Measurements from ENCODE around the gene SOX30.

Gene SOX30

DNA sequence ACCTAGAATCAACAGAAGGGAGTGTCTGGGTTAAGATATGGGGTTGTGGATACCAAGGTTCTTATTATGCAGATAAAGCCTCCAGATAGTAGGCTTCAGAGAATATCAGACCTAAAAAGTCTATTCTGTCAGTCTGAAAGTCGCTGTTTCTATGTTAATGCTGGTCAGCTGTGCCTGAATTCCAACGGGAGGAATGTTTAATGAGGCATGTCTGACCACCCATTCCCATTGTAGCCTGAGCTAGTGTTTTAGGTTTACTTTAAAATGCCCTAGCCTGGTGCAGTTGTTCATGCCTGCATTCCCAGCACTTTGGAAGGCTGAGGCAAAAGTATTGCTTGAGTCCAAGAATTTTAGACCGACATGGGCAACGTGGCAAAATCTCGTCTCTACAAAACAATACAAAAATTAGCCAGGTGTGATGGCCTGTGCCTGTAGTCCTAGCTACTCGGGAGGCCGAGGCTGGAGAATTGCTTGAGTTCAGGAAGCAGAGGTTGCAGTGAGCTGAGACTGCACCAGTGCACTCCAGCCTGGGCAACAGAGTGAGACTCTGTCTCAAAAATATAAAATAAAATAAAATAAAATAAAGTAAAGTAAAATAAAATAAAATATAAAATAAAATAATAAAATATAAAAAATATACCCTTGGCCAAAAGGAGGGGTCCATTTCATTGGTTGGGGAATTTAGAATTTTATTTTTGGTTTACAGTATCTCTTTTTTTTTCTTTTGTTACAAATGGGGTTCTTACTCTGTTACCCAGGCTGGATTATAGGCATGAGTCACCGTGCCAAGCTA lies 7.8 kb upstream of the SOX30 start:
- no peak for DNase-seq (ENCODE audit: low spot score)
- no peak for TF ChIP-seq CTCF (conservative IDR thresholded peaks at IDR 0.05; ENCODE audit: low read depth)
- POLR2A ChIA-PET (ENCODE audit: low non-redundant PET) = no interaction called here
- CTCF ChIA-PET = no interaction called here
- no peak overlapping the region for H3K27ac ChIP-seq

- TF ChIP-seq CTCF (conservative IDR thresholded peaks at IDR 0.05; ENCODE audit: low read depth) = no peak
- ChIA-PET CTCF (no interaction called here), POLR2A (ENCODE audit: low non-redundant PET) (no interaction called here)
- no peak overlapping the region for H3K27ac ChIP-seq
- DNase-seq (ENCODE audit: low spot score) = no peak
Observed at GRCh38 chr5:157658893-157659292, 6.7 kb upstream of the SOX30 start.

DNA sequence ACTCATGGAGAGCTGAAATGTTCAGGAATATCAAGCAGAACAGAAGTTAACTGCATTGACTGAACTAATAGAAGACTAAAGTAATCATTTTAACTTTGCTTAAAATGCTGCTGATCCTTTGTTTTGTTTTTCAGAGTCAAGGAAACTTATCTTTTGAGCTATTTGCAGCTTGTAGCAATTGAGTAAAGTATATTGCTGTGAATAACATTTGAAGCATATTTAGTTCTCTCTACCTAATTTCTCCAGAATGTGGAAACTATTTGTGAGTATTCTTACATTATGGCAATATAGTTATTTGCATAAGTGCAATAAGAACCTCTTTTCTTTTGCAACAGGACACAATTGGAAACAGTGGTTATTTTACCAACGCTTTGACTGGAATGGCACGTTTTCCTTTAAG lies 5.3 kb upstream of the SOX30 start:
- TF ChIP-seq CTCF (conservative IDR thresholded peaks at IDR 0.05; ENCODE audit: low read depth) = no peak
- ChIA-PET CTCF (no interaction called here), POLR2A (ENCODE audit: low non-redundant PET) (no interaction called here)
- no peak for DNase-seq (ENCODE audit: low spot score)
- H3K27ac ChIP-seq = no peak overlapping the region

- POLR2A ChIA-PET (ENCODE audit: low non-redundant PET) = no interaction called here
- H3K27ac ChIP-seq = no peak overlapping the region
- CTCF ChIA-PET = interaction anchor here (1.0 kb wide), 1 partner anchor 130 kb away, joined by 3 read pairs; no protein-coding TSS in a partner anchor
- TF ChIP-seq CTCF (conservative IDR thresholded peaks at IDR 0.05; ENCODE audit: low read depth) = no peak
- no peak for DNase-seq (ENCODE audit: low spot score)
Observed at GRCh38 chr5:157651623-157652376, 438 bp downstream of the SOX30 start.

GRCh38 chr5:157650991-157651611 lies 1.1 kb downstream of the SOX30 start:
- POLR2A ChIA-PET (ENCODE audit: low non-redundant PET) = no interaction called here
- CTCF ChIA-PET = interaction anchor here (1.0 kb wide), 1 partner anchor 129 kb away, joined by 3 read pairs; no protein-coding TSS in a partner anchor
- no peak for TF ChIP-seq CTCF (conservative IDR thresholded peaks at IDR 0.05; ENCODE audit: low read depth)

GRCh38 chr5:157649101-157649500 lies 3.1 kb downstream of the SOX30 start:
- CTCF ChIA-PET = interaction anchor here (0.6 kb wide), 1 partner anchor 109 kb away, joined by 3 read pairs; no protein-coding TSS in a partner anchor
- H3K27ac ChIP-seq = no peak overlapping the region
- no peak for DNase-seq (ENCODE audit: low spot score)
- POLR2A ChIA-PET (ENCODE audit: low non-redundant PET) = no interaction called here
- no peak for TF ChIP-seq CTCF (conservative IDR thresholded peaks at IDR 0.05; ENCODE audit: low read depth)

More at GRCh38 chr5:157650991-157651611, 1.1 kb downstream of the SOX30 start:
- no peak overlapping the region for H3K27ac ChIP-seq
- no peak for DNase-seq (ENCODE audit: low spot score)
